ENCODE data around the gene CCDC187.

Gene CCDC187

GRCh38 chr9:136302527-136302926 is 1.4 kb downstream of the CCDC187 start:
- no peak for DNase-seq (ENCODE audit: low read depth)
- no peak for TF ChIP-seq CTCF (IDR thresholded peaks at IDR 0.05; ENCODE audit: insufficient read depth, low read depth, low read length, missing control alignments)
- no peak overlapping the region for H3K4me3 ChIP-seq (ENCODE audit: low read depth, low read length)

GRCh38 chr9:136300866-136301265 is 3.0 kb downstream of the CCDC187 start:
- no peak for TF ChIP-seq CTCF (IDR thresholded peaks at IDR 0.05; ENCODE audit: insufficient read depth, low read depth, low read length, missing control alignments)
- H3K4me3 ChIP-seq (ENCODE audit: low read depth, low read length): no peak overlapping the region
- DNase-seq (ENCODE audit: low read depth): no peak

- no peak overlapping the region for H3K4me3 ChIP-seq (ENCODE audit: low read depth, low read length)
- DNase-seq (ENCODE audit: low read depth): no peak
- no peak for TF ChIP-seq CTCF (IDR thresholded peaks at IDR 0.05; ENCODE audit: insufficient read depth, low read depth, low read length, missing control alignments)
These were observed 3.8 kb downstream of the CCDC187 start for GRCh38 chr9:136300016-136300545.

GRCh38 chr9:136299541-136299940 is 4.4 kb downstream of the CCDC187 start:
- H3K4me3 ChIP-seq (ENCODE audit: low read depth, low read length): no peak overlapping the region
- TF ChIP-seq CTCF (IDR thresholded peaks at IDR 0.05; ENCODE audit: insufficient read depth, low read depth, low read length, missing control alignments): no peak
- no peak for DNase-seq (ENCODE audit: low read depth)

- no peak for TF ChIP-seq CTCF (IDR thresholded peaks at IDR 0.05; ENCODE audit: insufficient read depth, low read depth, low read length, missing control alignments)
- no peak for DNase-seq (ENCODE audit: low read depth)
- H3K4me3 ChIP-seq (ENCODE audit: low read depth, low read length): no peak overlapping the region
These were observed 4.8 kb downstream of the CCDC187 start for GRCh38 chr9:136299116-136299515.

- DNase-seq (ENCODE audit: low read depth): no peak
- no peak overlapping the region for H3K4me3 ChIP-seq (ENCODE audit: low read depth, low read length)
- no peak for TF ChIP-seq CTCF (IDR thresholded peaks at IDR 0.05; ENCODE audit: insufficient read depth, low read depth, low read length, missing control alignments)
These were observed 5.8 kb downstream of the CCDC187 start for GRCh38 chr9:136297766-136298735.
